ENCODE results near the gene HEATR5B. TPM values are rescaled to one million over a fixed set of nuclear protein-coding genes. Genes with fewer than 3 reads are reported as not detected.

HEATR5B gene
- total RNA-seq, 1 experiment from 2014 or later: 12.6 TPM

GRCh38 chr2:37119157-37119556 lies 35.0 kb upstream of the HEATR5B start:
- peaks cover 35% of the 10 kb centered on the region for H3K36me3 Mint-ChIP-seq
- POLR2A ChIA-PET: no interaction called here
- ATAC-seq (no peak), DNase-seq (ENCODE audit: low spot score) (no peak)
- no peak for TF ChIP-seq ZNF512 (CRISPR knock-in tag; IDR thresholded peaks at IDR 0.05; ENCODE audit: borderline replicate concordance)
- no peak for TF ChIP-seq AR (CRISPR knock-in tag; IDR thresholded peaks at IDR 0.05)
- no peak for TF ChIP-seq ESRRA (CRISPR knock-in tag; IDR thresholded peaks at IDR 0.05; ENCODE audit: borderline replicate concordance)
- no peak for TF ChIP-seq USF1 (CRISPR knock-in tag; IDR thresholded peaks at IDR 0.05)
- H3K27me3 Mint-ChIP-seq (ENCODE audit: low read depth): no peaks in the 10 kb centered on the region
- no peak overlapping the region for H3K27ac Mint-ChIP-seq
- H3K9me3 Mint-ChIP-seq: no peaks in the 10 kb centered on the region
- H3K4me1 Mint-ChIP-seq: no peaks in the 10 kb centered on the region
- CTCF ChIA-PET: no interaction called here
- no peak overlapping the region for H3K4me3 Mint-ChIP-seq

DNA sequence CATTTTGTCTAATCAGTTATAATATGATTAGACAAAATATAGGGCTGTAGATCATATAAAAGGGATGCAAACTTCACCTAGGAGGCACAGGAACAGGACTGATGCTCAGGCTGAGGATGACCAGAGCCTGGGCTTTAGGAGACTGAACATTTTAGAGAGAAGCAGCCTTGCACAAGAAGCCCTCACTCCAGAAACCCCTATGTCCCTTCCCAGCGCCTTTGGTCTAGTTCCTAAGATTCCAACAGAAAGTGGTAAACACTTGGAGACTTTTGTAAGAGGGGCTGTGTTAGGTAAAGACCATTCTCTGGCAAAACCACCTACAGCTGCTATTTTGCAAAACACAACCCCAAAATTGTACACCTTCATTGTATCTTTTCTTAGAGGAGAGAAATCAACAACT lies 33.4 kb upstream of the HEATR5B start:
- Mint-ChIP-seq H3K27me3 (ENCODE audit: low read depth) (no peaks in the 10 kb centered on the region), H3K27ac (no peak overlapping the region), H3K4me1 (no peaks in the 10 kb centered on the region), H3K9me3 (no peaks in the 10 kb centered on the region), H3K4me3 (no peak overlapping the region), H3K36me3 (peaks cover 32% of the 10 kb centered on the region)
- no peak for DNase-seq (ENCODE audit: low spot score)
- ATAC-seq: no peak
- ChIA-PET CTCF (no interaction called here), POLR2A (no interaction called here)
- no peak for TF ChIP-seq TEAD4 (CRISPR knock-in tag; IDR thresholded peaks at IDR 0.05)
- TF ChIP-seq PRDM15 (CRISPR knock-in tag; IDR thresholded peaks at IDR 0.05): no peak
- no peak for TF ChIP-seq HMGXB4 (CRISPR knock-in tag; IDR thresholded peaks at IDR 0.05)
- no peak for TF ChIP-seq ZNF121 (CRISPR knock-in tag; IDR thresholded peaks at IDR 0.05)
- TF ChIP-seq GTF2I (CRISPR knock-in tag; conservative IDR thresholded peaks at IDR 0.05): no peak
- no peak for TF ChIP-seq CREM (CRISPR knock-in tag; IDR thresholded peaks at IDR 0.05)
- TF ChIP-seq SOX15 (CRISPR knock-in tag; IDR thresholded peaks at IDR 0.05): no peak
- TF ChIP-seq ZNF512 (CRISPR knock-in tag; IDR thresholded peaks at IDR 0.05; ENCODE audit: borderline replicate concordance): no peak
- TF ChIP-seq IRF2 (CRISPR knock-in tag; IDR thresholded peaks at IDR 0.05; ENCODE audit: borderline replicate concordance, low read depth): no peak
- TF ChIP-seq OVOL2 (CRISPR knock-in tag; IDR thresholded peaks at IDR 0.05; ENCODE audit: borderline replicate concordance): no peak
- TF ChIP-seq JAZF1 (CRISPR knock-in tag; IDR thresholded peaks at IDR 0.05): no peak
- TF ChIP-seq USF2 (CRISPR knock-in tag; IDR thresholded peaks at IDR 0.05): no peak
- no peak for TF ChIP-seq ZNF423 (CRISPR knock-in tag; IDR thresholded peaks at IDR 0.05)
- TF ChIP-seq KAT7 (CRISPR knock-in tag; IDR thresholded peaks at IDR 0.05; ENCODE audit: borderline replicate concordance): no peak
- TF ChIP-seq ZNF425 (CRISPR knock-in tag; conservative IDR thresholded peaks at IDR 0.05): no peak
- no peak for TF ChIP-seq NFATC4 (CRISPR knock-in tag; IDR thresholded peaks at IDR 0.05)
- TF ChIP-seq JUN (CRISPR knock-in tag; IDR thresholded peaks at IDR 0.05): no peak
- no peak for TF ChIP-seq ZNF263 (CRISPR knock-in tag; IDR thresholded peaks at IDR 0.05; ENCODE audit: low read depth)

Data from WTC11 (cell line).